Neutrophil (primary cell): ENCODE data around the gene MCF2L.
A peak's percentile ranks its signal among the peaks of the same experiment; 100 is the strongest.

ENCODE experiments used
- H3K27ac ChIP-seq: fragments of 200-600 bp; sonication (generic); 2 replicates; pipeline ENCODE4 v1.5.1; 2016; ENCODE audit warnings: mild to moderate bottlenecking, moderate library complexity
- H3K27me3 ChIP-seq: fragments of 200-600 bp; sonication (generic); 2 replicates; pipeline ENCODE4 v1.6.0; 2016; ENCODE audit warnings: mild to moderate bottlenecking
- H3K36me3 ChIP-seq: fragments of 200-600 bp; sonication (generic); 2 replicates; pipeline ENCODE4 v1.5.1; 2017
- H3K4me1 ChIP-seq, 2 experiments: fragments of 200-600 bp in 1 of 2; sonication (generic) in 1 of 2; 1 replicate in 1 of 2; 2 replicates in 1 of 2; pipeline versions ENCODE4 v1.5.1 to v1.6.1; 2013 to 2016; ENCODE audit warnings: low read depth in 1 of 2, low read length in 1 of 2, mild to moderate bottlenecking in 1 of 2, moderate library complexity in 1 of 2; ENCODE audit not compliant: control insufficient read depth in 1 of 2, insufficient read depth in 1 of 2
- H3K4me3 ChIP-seq, 2 experiments: fragments of 200-600 bp in 1 of 2; sonication (generic) in 1 of 2; 1 replicate in 1 of 2; 2 replicates in 1 of 2; pipeline ENCODE4 v1.5.1; 2013 to 2016; ENCODE audit warnings: low read depth in 1 of 2, low read length in 1 of 2, mild to moderate bottlenecking in 1 of 2, moderate library complexity in 1 of 2
- H3K9me3 ChIP-seq: fragments of 200-600 bp; sonication (generic); 2 replicates; pipeline ENCODE4 v1.5.1; 2016
- CTCF ChIP-seq: fragments of 200-600 bp; sonication (generic); IDR thresholded peaks from 2 replicates; pipeline ENCODE4 v1.5.1; 2016; ENCODE audit warnings: antibody characterized with exemption

Gene MCF2L

GRCh38 chr13:112968910-112969691 lies at the start of gene MCF2L:
TSS of gene MCF2L (plus strand) at chr13:112969214. CDS start at chr13:112969380, 166 bp downstream.
- peaks cover 75% of the 10 kb centered on the region for H3K27me3 ChIP-seq

GRCh38 chr13:112923962-112924361 lies 45.1 kb upstream of the MCF2L start:
- H3K9me3 ChIP-seq: no peaks in the 10 kb centered on the region
- H3K4me3 ChIP-seq: no peak overlapping the region
- TF ChIP-seq CTCF: no peak
- H3K36me3 ChIP-seq: no peaks in the 10 kb centered on the region
- peaks cover 28% of the 10 kb centered on the region for H3K27me3 ChIP-seq
- no peak overlapping the region for H3K27ac ChIP-seq
- H3K4me1 ChIP-seq: no peaks in the 10 kb centered on the region

More at GRCh38 chr13:112968910-112969691, at the start of gene MCF2L:
- H3K27ac ChIP-seq: no peak within 1 kb of the TSS
- peaks cover 0 to 3% of the 10 kb centered on the region in 2 experiments for H3K4me1 ChIP-seq
- H3K36me3 ChIP-seq: no peaks in the 10 kb centered on the region
- no peak for TF ChIP-seq CTCF
- peak within 1 kb of the TSS in 1 of 2 experiments; percentile 35 for H3K4me3 ChIP-seq
- no peaks in the 10 kb centered on the region for H3K9me3 ChIP-seq

- Histone ChIP-seq H3K27ac (no peak overlapping the region), H3K4me3 (no peak overlapping the region), H3K27me3 (peaks cover 33% of the 10 kb centered on the region), H3K36me3 (no peaks in the 10 kb centered on the region), H3K4me1 (no peaks in the 10 kb centered on the region), H3K9me3 (no peaks in the 10 kb centered on the region)
- TF ChIP-seq CTCF: no peak
These were observed 44.6 kb upstream of the MCF2L start for GRCh38 chr13:112924365-112924764.

GRCh38 chr13:112926003-112926402 lies 43.0 kb upstream of the MCF2L start:
- no peaks in the 10 kb centered on the region for H3K9me3 ChIP-seq
- H3K27me3 ChIP-seq: peaks cover 49% of the 10 kb centered on the region
- H3K4me3 ChIP-seq: no peak overlapping the region
- H3K27ac ChIP-seq: no peak overlapping the region
- no peaks in the 10 kb centered on the region for H3K36me3 ChIP-seq
- peaks cover 0 to 4% of the 10 kb centered on the region in 2 experiments for H3K4me1 ChIP-seq
- TF ChIP-seq CTCF: no peak

GRCh38 chr13:112926993-112927392 lies 42.0 kb upstream of the MCF2L start:
- H3K36me3 ChIP-seq: no peaks in the 10 kb centered on the region
- no peaks in the 10 kb centered on the region for H3K9me3 ChIP-seq
- no peak for TF ChIP-seq CTCF
- no peak overlapping the region for H3K27ac ChIP-seq
- peaks cover 0 to 4% of the 10 kb centered on the region in 2 experiments for H3K4me1 ChIP-seq
- no peak overlapping the region for H3K4me3 ChIP-seq
- peaks cover 55% of the 10 kb centered on the region for H3K27me3 ChIP-seq
